Liver (tissue), 9 donors: ENCODE results near the gene RBM47. TPM values are rescaled to one million over a fixed set of nuclear protein-coding genes. Genes with fewer than 3 reads are reported as not detected.

ENCODE experiments used
- DNase-seq: peaks from one replicate; pipeline ENCODE4 v3.0.0-alpha.2; 2017; ENCODE audit warnings: low spot score
- H3K27ac ChIP-seq, 2 donors: one replicate each; pipeline ENCODE4 v1.7.0; 2013; ENCODE audit warnings: inconsistent platforms in 2 of 2, low read length in 2 of 2, control low read depth in 1 of 2, low read depth in 1 of 2, mild to moderate bottlenecking in 1 of 2
- H3K27me3 ChIP-seq, 4 donors: one replicate each; pipeline versions ENCODE4 v1.6.1 to v1.7.0; 2013; ENCODE audit warnings: low read length in 3 of 4, inconsistent platforms in 1 of 4, mild to moderate bottlenecking in 1 of 4, moderate library complexity in 1 of 4; ENCODE audit not compliant: control insufficient read depth in 4 of 4, insufficient read depth in 4 of 4
- H3K36me3 ChIP-seq, 4 donors: one replicate each; pipeline versions ENCODE4 v1.6.1 to v1.7.0; 2013; ENCODE audit warnings: low read length in 3 of 4, mild to moderate bottlenecking in 3 of 4, low read depth in 1 of 4, moderate library complexity in 1 of 4; ENCODE audit not compliant: control insufficient read depth in 4 of 4, insufficient read depth in 3 of 4
- H3K4me1 ChIP-seq, 4 donors: one replicate each; pipeline versions ENCODE4 v1.6.1 to v1.7.0; 2013; ENCODE audit warnings: low read length in 3 of 4, mild to moderate bottlenecking in 3 of 4, moderate library complexity in 1 of 4; ENCODE audit not compliant: control insufficient read depth in 4 of 4, insufficient read depth in 4 of 4
- H3K4me3 ChIP-seq, 3 donors: one replicate each; pipeline versions ENCODE4 v1.6.1 to v1.7.0; 2013; ENCODE audit warnings: low read length in 3 of 3, control low read depth in 1 of 3, low read depth in 1 of 3, mild to moderate bottlenecking in 1 of 3
- H3K9ac ChIP-seq, 2 donors: one replicate each; pipeline ENCODE4 v1.7.0; 2013; ENCODE audit warnings: low read length in 2 of 2, mild to moderate bottlenecking in 2 of 2, moderate library complexity in 2 of 2, control low read depth in 1 of 2, low read depth in 1 of 2
- H3K9me3 ChIP-seq, 4 donors: one replicate each; pipeline versions ENCODE4 v1.6.1 to v1.7.0; 2013; ENCODE audit warnings: low read length in 3 of 4; ENCODE audit not compliant: control insufficient read depth in 4 of 4
- ATF3 ChIP-seq: IDR thresholded peaks from 2 replicates; pipeline ENCODE4 v1.6.1; 2016; ENCODE audit warnings: antibody characterized with exemption
- CTCF ChIP-seq: fragments of 150-350 bp; IDR thresholded peaks from 2 replicates; pipeline ENCODE4 v1.5.1; 2017; ENCODE audit warnings: improper control_type of control experiment, low read depth, low read length; ENCODE audit not compliant: missing input control
- EGR1 ChIP-seq, 2 donors: IDR thresholded peaks; 2 replicates each; pipeline ENCODE4 v1.6.1; 2016 to 2018; ENCODE audit warnings: antibody characterized with exemption in 2 of 2, low read depth in 2 of 2
- HNF4A ChIP-seq, 2 donors: conservative IDR thresholded peaks; 2 replicates each; pipeline ENCODE4 v1.6.1; 2016; ENCODE audit warnings: antibody characterized with exemption in 2 of 2, mild to moderate bottlenecking in 2 of 2
- MAX ChIP-seq: IDR thresholded peaks from 2 replicates; pipeline ENCODE4 v1.6.1; 2016; ENCODE audit warnings: antibody characterized with exemption
- NR2F2 ChIP-seq: IDR thresholded peaks from 2 replicates; pipeline ENCODE4 v1.6.1; 2016; ENCODE audit warnings: antibody characterized with exemption
- RAD21 ChIP-seq, 2 donors: IDR thresholded peaks; 2 replicates each; pipeline ENCODE4 v1.6.1; 2016; ENCODE audit warnings: antibody characterized with exemption in 2 of 2, mild to moderate bottlenecking in 2 of 2
- REST ChIP-seq: IDR thresholded peaks from 2 replicates; pipeline ENCODE4 v1.6.1; 2016; ENCODE audit warnings: antibody characterized with exemption, mild to moderate bottlenecking
- RXRA ChIP-seq, 2 donors: IDR thresholded peaks; 2 replicates each; pipeline ENCODE4 v1.6.1; 2017 to 2018; ENCODE audit warnings: antibody characterized with exemption in 2 of 2, mild to moderate bottlenecking in 1 of 2
- TAF1 ChIP-seq: conservative IDR thresholded peaks from 2 replicates; pipeline ENCODE4 v1.6.1; 2016; ENCODE audit warnings: antibody characterized with exemption, mild to moderate bottlenecking
- YY1 ChIP-seq: IDR thresholded peaks from 2 replicates; pipeline ENCODE4 v1.6.1; 2016; ENCODE audit warnings: antibody characterized with exemption, mild to moderate bottlenecking
- ZBTB33 ChIP-seq: IDR thresholded peaks from 2 replicates; pipeline ENCODE4 v1.6.1; 2016; ENCODE audit warnings: antibody characterized with exemption
- WGBS: extraction: QIAGEN DNeasy Blood & Tissue Kit; methylation state at CpG from one replicate; pipeline ENCODE4 v1.1.7; 2013; 5-methylcytosine and 5-hydroxymethylcytosine counted together
- polyA plus RNA-seq, 2 donors: library from polyadenylated mRNA; stranded (reverse) in 1 of 2; unstranded in 1 of 2; fragments of 200-250 nt in 1 of 2; fragments of >200 nt in 1 of 2; fragmentation: Nextera tagmentation in 1 of 2; extraction: Ambion mirVana in 1 of 2; gene quantifications; one replicate each; pipeline versions ENCODE4 v1.2.1 to v1.2.3, GENCODE V29; 2013 to 2015
- total RNA-seq, 2 donors: library from RNA; depleted of rRNA; stranded (reverse); fragments of >200 nt; gene quantifications; one replicate each; pipeline ENCODE4 v1.2.3, GENCODE V29; 2014
- donor health status: healthy.
- donor health status: healthy.
- donor health status: healthy.
- donor health status: healthy.
- donor health status: healthy.

Gene RBM47
- total and polyA plus RNA-seq, 4 donors = 16.5 to 81.2 (median 24.7) TPM

GRCh38 chr4:40471923-40472322, 157.7 kb downstream of the RBM47 start:
- no peak overlapping the region for H3K9ac ChIP-seq
- TF ChIP-seq NR2F2 (no peak), YY1 (no peak), REST (no peak), RAD21 (IDR thresholded peaks at IDR 0.05) (no peak), MAX (no peak), ZBTB33 (no peak), RXRA (IDR thresholded peaks at IDR 0.05) (no peak), EGR1 (IDR thresholded peaks at IDR 0.05; ENCODE audit: low read depth in 2 of 2) (no peak), ATF3 (no peak), TAF1 (no peak)
- peaks cover 2 to 31% (median 16%) of the 10 kb centered on the region in 4 donors for H3K4me1 ChIP-seq
- no peaks in the 10 kb centered on the region for H3K27me3 ChIP-seq
- no peak for DNase-seq
- WGBS = 85% methylated on average over 3 of the region's 3 CpGs
- no peaks in the 10 kb centered on the region for H3K9me3 ChIP-seq
- peaks cover 0 to 3% (median 0%) of the 10 kb centered on the region in 4 donors for H3K36me3 ChIP-seq
- no peak overlapping the region for H3K4me3 ChIP-seq
- peak overlapping the region in 1 of 2 donors; percentile 28 for H3K27ac ChIP-seq

- no peak for DNase-seq
- TF ChIP-seq RAD21 (IDR thresholded peaks at IDR 0.05) (no peak), CTCF (no peak), TAF1 (no peak), REST (no peak), HNF4A (conservative IDR thresholded peaks at IDR 0.05) (no peak), YY1 (no peak), ATF3 (no peak), RXRA (IDR thresholded peaks at IDR 0.05) (no peak), EGR1 (IDR thresholded peaks at IDR 0.05; ENCODE audit: low read depth in 2 of 2) (no peak), ZBTB33 (no peak)
- no peak overlapping the region for H3K4me3 ChIP-seq
- H3K36me3 ChIP-seq = peaks cover 7 to 27% (median 14%) of the 10 kb centered on the region in 4 donors
- 100% methylated on average over 1 of the region's 1 CpG for WGBS
- H3K4me1 ChIP-seq = peaks cover 2 to 16% (median 11%) of the 10 kb centered on the region in 4 donors
- H3K27ac ChIP-seq = no peak overlapping the region
- H3K27me3 ChIP-seq = no peaks in the 10 kb centered on the region
- no peaks in the 10 kb centered on the region for H3K9me3 ChIP-seq
- no peak overlapping the region for H3K9ac ChIP-seq
Observed at GRCh38 chr4:40466789-40467188, 162.9 kb downstream of the RBM47 start.
